ENCODE measurements around the gene COX4I1. TPM values are rescaled to one million over a fixed set of nuclear protein-coding genes. Genes with fewer than 3 reads are reported as not detected.

COX4I1 gene
- total RNA-seq (2011; cell fraction: chromatin; rRNA removed; ENCODE audit: low replicate concordance): 142 and 234 TPM in 2 replicates
- total RNA-seq (2011; cell fraction: nucleolus; rRNA removed): 377 and 464 TPM in 2 replicates
- total RNA-seq (2011; cell fraction: nucleoplasm; rRNA removed): 382 and 397 TPM in 2 replicates
- total RNA-seq (2014; rRNA removed) (941 and 994 TPM in 2 replicates), total RNA-seq (2014; rRNA removed; fragmentation: Illumina TruSeq; extraction: Trizol) (526 and 685 TPM in 2 replicates), total RNA-seq (2015; rRNA removed; fragmentation: Illumina TruSeq; extraction: Trizol) (613 and 651 TPM in 2 replicates), total RNA-seq (2021) (827 and 832 TPM in 2 replicates), polyA plus RNA-seq (2011; rRNA removed) (1,032 and 1,039 TPM in 2 replicates), polyA plus RNA-seq (2014; fragmentation: Illumina TruSeq; extraction: Trizol) (1,040 and 1,078 TPM in 2 replicates), polyA plus RNA-seq (2014; fragmentation: Nextera tagmentation; extraction: Ambion mirVana) (1,000 to 10,000 TPM; 1,936 to 2,356 TPM), polyA plus RNA-seq (2014; rRNA removed) (1,078 and 1,164 TPM in 2 replicates), polyA minus RNA-seq (2011; rRNA and poly(A)+ RNA removed) (533 and 536 TPM in 2 replicates), Bru-seq, nascent RNA (percentile 98 among the genes with signal in this experiment), BruChase-seq, experiment 1, labeled RNA remaining after a 2-hour chase (percentile 99 among the genes with signal in this experiment), BruChase-seq, experiment 2, labeled RNA remaining after a 6-hour chase (percentile 99 among the genes with signal in this experiment)
- polyA plus RNA-seq (2011; cell fraction: cytosol; rRNA removed): 957 and 1,096 TPM in 2 replicates
- polyA plus RNA-seq (2011; cell fraction: nucleus; rRNA removed): 594 and 697 TPM in 2 replicates
- polyA plus RNA-seq (2012): 796 and 1,103 TPM in 2 replicates
- 193 and 209 TPM in 2 replicates for polyA minus RNA-seq (2011; cell fraction: cytosol; rRNA and poly(A)+ RNA removed)
- polyA minus RNA-seq (2011; cell fraction: nucleus; rRNA and poly(A)+ RNA removed): 68.0 and 114 TPM in 2 replicates
- long read RNA-seq, experiment 1, transcript COX4I1-203 (5 exons, 873 nt): minor isoform, 7 of 1,916 reads
- long read RNA-seq, experiment 1, transcript COX4I1-201 (5 exons, 708 nt): major isoform, 1,092 of 1,916 reads
- long read RNA-seq, experiment 1, transcript COX4I1-217 (1 exons, 3,946 nt): minor isoform, 691 of 1,916 reads
- long read RNA-seq, experiment 1, transcript COX4I1-202 (5 exons, 716 nt): minor isoform, 11 of 1,916 reads
- long read RNA-seq, experiment 1, partial matches to known transcripts: 91 of 1,916 reads
- long read RNA-seq, experiment 1, other reads (novel, unspliced or antisense): 15 of 1,916 reads
- long read RNA-seq, experiment 2, transcript COX4I1-203 (5 exons, 873 nt): minor isoform, 6 of 913 reads
- long read RNA-seq, experiment 2, transcript COX4I1-202 (5 exons, 716 nt): minor isoform, 7 of 913 reads
- long read RNA-seq, experiment 2, transcript COX4I1-201 (5 exons, 708 nt): major isoform, 726 of 913 reads
- long read RNA-seq, experiment 2, partial matches to known transcripts: 112 of 913 reads
- long read RNA-seq, experiment 2, other reads (novel, unspliced or antisense): 55 of 913 reads
- long read RNA-seq, experiment 3, transcript COX4I1-201 (5 exons, 708 nt): major isoform, 1,045 of 1,182 reads
- long read RNA-seq, experiment 3, transcript COX4I1-202 (5 exons, 716 nt): minor isoform, 12 of 1,182 reads
- long read RNA-seq, experiment 3, transcript COX4I1-203 (5 exons, 873 nt): minor isoform, 6 of 1,182 reads
- long read RNA-seq, experiment 3, partial matches to known transcripts: 92 of 1,182 reads
- long read RNA-seq, experiment 3, other reads (novel, unspliced or antisense): 21 of 1,182 reads

DNA sequence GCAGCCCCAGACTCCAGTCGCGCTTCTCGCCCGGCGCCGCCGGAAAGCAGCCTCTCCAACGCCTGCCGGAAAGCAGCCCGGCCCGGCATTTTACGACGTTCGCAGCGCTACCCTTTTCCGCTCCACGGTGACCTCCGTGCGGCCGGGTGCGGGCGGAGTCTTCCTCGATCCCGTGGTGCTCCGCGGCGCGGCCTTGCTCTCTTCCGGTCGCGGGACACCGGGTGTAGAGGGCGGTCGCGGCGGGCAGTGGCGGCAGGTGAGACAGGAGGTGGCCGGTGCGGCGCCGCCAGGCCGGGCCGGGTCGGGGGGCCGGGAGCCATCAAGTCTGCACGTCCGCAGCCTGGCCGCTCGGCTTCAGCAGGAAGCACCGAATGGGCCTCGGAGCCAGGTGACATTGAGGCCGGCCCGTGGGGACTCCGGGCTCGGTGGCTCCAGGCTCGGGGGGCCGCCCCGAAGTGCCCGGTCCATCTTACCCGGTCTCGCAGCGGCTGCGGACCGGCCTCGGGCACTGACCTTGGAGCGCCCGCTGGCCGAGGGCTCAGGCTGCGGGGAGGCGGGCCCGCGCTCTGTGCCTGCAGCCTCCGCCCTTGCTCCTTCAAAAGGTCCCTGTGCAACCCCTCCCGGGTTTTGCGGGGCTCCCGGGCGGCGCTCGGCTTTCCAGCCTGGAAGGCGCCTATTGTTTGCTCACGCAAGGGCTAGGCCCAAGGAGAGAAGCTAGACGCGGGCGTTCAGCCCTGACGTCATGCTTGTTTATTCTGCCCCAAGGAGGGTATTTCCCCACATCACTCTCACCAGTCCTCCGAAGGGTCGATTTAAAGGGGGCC, at the start of gene COX4I1, which contains the start of gene EMC8:
Gene COX4I1 (plus strand): TSS at position 199 of the 824 bp plus-strand sequence. CDS start 1,511 bp downstream, outside the sequence.
Gene EMC8 (minus strand): TSS at position 48 of the 824 bp plus-strand sequence. CDS start 249 bp downstream, outside the sequence.
- H3K36me3 ChIP-seq (ENCODE audit: control insufficient read depth, insufficient read depth, low read length): peaks cover 69% of the 10 kb centered on the region
- CTCF ChIA-PET (ENCODE audit: low intra/inter-chr PET ratio): no interaction called here
- peak within 1 kb of the TSS; percentile 82 for H2AFZ ChIP-seq (ENCODE audit: low read depth, low read length)
- ATAC-seq (peak; percentile 97), FAIRE-seq (peak; percentile 88), DNase-seq (ENCODE audit: extremely low read depth in 1 of 4, low spot score in 3 of 4) (peak in 3 of 4 experiments; percentile 90 to 96 (median 92))
- peak within 1 kb of the TSS; percentile 97 for H3K4me3 ChIP-seq
- in situ Hi-C loops (cut with MboI) (no loop called here), intact Hi-C loops (cut with micrococcal nuclease) (no loop called here)
- BruUV-seq (replicated peaks): no TSS peak
- peaks cover 6% of the 10 kb centered on the region for H3K9me1 ChIP-seq (ENCODE audit: control insufficient read depth, insufficient read depth, low read length)
- peak within 1 kb of the TSS; percentile 96 for H3K9ac ChIP-seq (ENCODE audit: insufficient read depth in 1 of 2, low read depth in 2 of 2, low read length in 2 of 2)
- H3K4me1 ChIP-seq (replicated peaks in 1 of 2; ENCODE audit: control insufficient read depth in 2 of 2, insufficient read depth in 2 of 2, low read length in 2 of 2): peaks cover 8 to 11% of the 10 kb centered on the region in 2 experiments; a peak in 4 of 5 replicates
- no peaks in the 10 kb centered on the region for H3K9me3 ChIP-seq (replicated peaks; ENCODE audit: control insufficient read depth, insufficient read depth, low read depth, low read length)
- peaks cover 86% of the 10 kb centered on the region for H3K79me2 ChIP-seq (ENCODE audit: control insufficient read depth, insufficient read depth, low read length)
- WGBS (ENCODE audit: insufficient coverage, low coverage, missing lambda C conversion rate): 2% methylated on average over 66 of the region's 87 CpGs
- peak within 1 kb of the TSS; percentile 94 for H3K4me2 ChIP-seq (ENCODE audit: insufficient read depth, low read length)
- POLR2A ChIA-PET: interaction anchor here (0.6 to 1.3 kb wide), 5 partner anchors 13 to 230 kb away, joined by 3 read pairs; no protein-coding TSS in a partner anchor
- peaks cover 15% of the 10 kb centered on the region for H4K20me1 ChIP-seq (replicated peaks; ENCODE audit: control insufficient read depth, insufficient read depth, low read length)
- H3K27ac ChIP-seq (ENCODE audit: extremely low read depth, low read depth, low read length): peak within 1 kb of the TSS; percentile 96
- no peaks in the 10 kb centered on the region for H3K27me3 ChIP-seq (ENCODE audit: control insufficient read depth in 2 of 2, insufficient read depth in 2 of 2, low read length in 2 of 2)
- no peak for TF ChIP-seq ZNF830 (CRISPR knock-in tag; IDR thresholded peaks at IDR 0.05)
- TF ChIP-seq, protein P1, sequence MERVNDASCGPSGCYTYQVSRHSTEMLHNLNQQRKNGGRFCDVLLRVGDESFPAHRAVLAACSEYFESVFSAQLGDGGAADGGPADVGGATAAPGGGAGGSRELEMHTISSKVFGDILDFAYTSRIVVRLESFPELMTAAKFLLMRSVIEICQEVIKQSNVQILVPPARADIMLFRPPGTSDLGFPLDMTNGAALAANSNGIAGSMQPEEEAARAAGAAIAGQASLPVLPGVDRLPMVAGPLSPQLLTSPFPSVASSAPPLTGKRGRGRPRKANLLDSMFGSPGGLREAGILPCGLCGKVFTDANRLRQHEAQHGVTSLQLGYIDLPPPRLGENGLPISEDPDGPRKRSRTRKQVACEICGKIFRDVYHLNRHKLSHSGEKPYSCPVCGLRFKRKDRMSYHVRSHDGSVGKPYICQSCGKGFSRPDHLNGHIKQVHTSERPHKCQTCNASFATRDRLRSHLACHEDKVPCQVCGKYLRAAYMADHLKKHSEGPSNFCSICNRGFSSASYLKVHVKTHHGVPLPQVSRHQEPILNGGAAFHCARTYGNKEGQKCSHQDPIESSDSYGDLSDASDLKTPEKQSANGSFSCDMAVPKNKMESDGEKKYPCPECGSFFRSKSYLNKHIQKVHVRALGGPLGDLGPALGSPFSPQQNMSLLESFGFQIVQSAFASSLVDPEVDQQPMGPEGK (CRISPR knock-in tag; IDR thresholded peaks at IDR 0.05; ENCODE audit: borderline replicate concordance): no peak
- TF ChIP-seq, protein P2, sequence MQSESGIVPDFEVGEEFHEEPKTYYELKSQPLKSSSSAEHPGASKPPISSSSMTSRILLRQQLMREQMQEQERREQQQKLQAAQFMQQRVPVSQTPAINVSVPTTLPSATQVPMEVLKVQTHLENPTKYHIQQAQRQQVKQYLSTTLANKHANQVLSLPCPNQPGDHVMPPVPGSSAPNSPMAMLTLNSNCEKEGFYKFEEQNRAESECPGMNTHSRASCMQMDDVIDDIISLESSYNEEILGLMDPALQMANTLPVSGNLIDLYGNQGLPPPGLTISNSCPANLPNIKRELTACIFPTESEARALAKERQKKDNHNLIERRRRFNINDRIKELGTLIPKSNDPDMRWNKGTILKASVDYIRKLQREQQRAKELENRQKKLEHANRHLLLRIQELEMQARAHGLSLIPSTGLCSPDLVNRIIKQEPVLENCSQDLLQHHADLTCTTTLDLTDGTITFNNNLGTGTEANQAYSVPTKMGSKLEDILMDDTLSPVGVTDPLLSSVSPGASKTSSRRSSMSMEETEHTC (IDR thresholded peaks at IDR 0.05): peak; percentile 48; the same call in 1 of the 2 replicates
- TF ChIP-seq, protein P3, sequence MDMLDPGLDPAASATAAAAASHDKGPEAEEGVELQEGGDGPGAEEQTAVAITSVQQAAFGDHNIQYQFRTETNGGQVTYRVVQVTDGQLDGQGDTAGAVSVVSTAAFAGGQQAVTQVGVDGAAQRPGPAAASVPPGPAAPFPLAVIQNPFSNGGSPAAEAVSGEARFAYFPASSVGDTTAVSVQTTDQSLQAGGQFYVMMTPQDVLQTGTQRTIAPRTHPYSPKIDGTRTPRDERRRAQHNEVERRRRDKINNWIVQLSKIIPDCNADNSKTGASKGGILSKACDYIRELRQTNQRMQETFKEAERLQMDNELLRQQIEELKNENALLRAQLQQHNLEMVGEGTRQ (CRISPR knock-in tag; IDR thresholded peaks at IDR 0.05): no peak
- no peak; the same call in 1 of the 2 replicates for TF ChIP-seq RFX1 (IDR thresholded peaks at IDR 0.05)
- TF ChIP-seq, protein P4, sequence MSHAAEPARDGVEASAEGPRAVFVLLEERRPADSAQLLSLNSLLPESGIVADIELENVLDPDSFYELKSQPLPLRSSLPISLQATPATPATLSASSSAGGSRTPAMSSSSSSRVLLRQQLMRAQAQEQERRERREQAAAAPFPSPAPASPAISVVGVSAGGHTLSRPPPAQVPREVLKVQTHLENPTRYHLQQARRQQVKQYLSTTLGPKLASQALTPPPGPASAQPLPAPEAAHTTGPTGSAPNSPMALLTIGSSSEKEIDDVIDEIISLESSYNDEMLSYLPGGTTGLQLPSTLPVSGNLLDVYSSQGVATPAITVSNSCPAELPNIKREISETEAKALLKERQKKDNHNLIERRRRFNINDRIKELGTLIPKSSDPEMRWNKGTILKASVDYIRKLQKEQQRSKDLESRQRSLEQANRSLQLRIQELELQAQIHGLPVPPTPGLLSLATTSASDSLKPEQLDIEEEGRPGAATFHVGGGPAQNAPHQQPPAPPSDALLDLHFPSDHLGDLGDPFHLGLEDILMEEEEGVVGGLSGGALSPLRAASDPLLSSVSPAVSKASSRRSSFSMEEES (CRISPR knock-in tag; IDR thresholded peaks at IDR 0.05): no peak
- peak; percentile 99 for TF ChIP-seq POLR2G (IDR thresholded peaks at IDR 0.05; ENCODE audit: low read depth, low read length)
